Effector memory CD4-positive, alpha-beta T cell (primary cell): ENCODE measurements around the gene TINAGL1.

Source experiments
- DNase-seq, 3 donors: peaks; one replicate each; pipeline ENCODE4 v3.0.0-alpha.2; 2020
- H3K27ac ChIP-seq: 2 replicates; pipeline ENCODE4 v1.7.0; 2013; ENCODE audit warnings: mild to moderate bottlenecking, low read length, moderate library complexity; ENCODE audit not compliant: insufficient read depth, poor library complexity, severe bottlenecking
- H3K27me3 ChIP-seq: replicated peaks from 2 replicates; pipeline ENCODE4 v1.7.0; 2013; ENCODE audit warnings: mild to moderate bottlenecking, low read length; ENCODE audit not compliant: insufficient read depth, control insufficient read depth, poor library complexity, severe bottlenecking
- H3K36me3 ChIP-seq: 2 replicates; pipeline ENCODE4 v1.7.0; 2013; ENCODE audit warnings: mild to moderate bottlenecking, low read length, moderate library complexity; ENCODE audit not compliant: control insufficient read depth, insufficient read depth
- H3K4me1 ChIP-seq: 2 replicates; pipeline ENCODE4 v1.7.0; 2013; ENCODE audit warnings: low read length, mild to moderate bottlenecking; ENCODE audit not compliant: control insufficient read depth, insufficient read depth, poor library complexity, severe bottlenecking
- H3K4me3 ChIP-seq: 2 replicates; pipeline ENCODE4 v1.7.0; 2013; ENCODE audit warnings: low read length, low read depth, mild to moderate bottlenecking; ENCODE audit not compliant: insufficient read depth, poor library complexity, severe bottlenecking
- H3K9me3 ChIP-seq: 2 replicates; pipeline ENCODE4 v1.7.0; 2013; ENCODE audit warnings: mild to moderate bottlenecking, low read length, moderate library complexity; ENCODE audit not compliant: control insufficient read depth

Gene TINAGL1

DNA sequence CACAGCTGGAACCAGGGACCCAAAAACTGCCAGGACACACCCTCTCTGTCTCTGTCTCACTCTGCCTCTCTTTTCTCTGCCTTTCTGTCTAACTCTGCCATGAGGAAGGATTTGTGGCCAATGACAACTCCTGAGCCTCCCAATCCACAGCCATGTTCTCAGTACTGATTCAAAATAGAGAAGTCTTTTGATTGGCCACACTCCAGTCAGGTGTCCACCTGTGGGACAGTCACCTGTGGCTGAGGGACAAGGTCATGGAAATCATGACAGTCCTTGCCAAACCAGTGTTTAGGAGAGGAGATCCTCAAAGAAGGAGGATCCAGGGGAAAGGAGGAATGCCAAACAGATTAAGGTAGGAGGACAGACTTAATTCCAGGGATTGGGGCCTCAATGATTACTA lies 15.8 kb downstream of the TINAGL1 start:
- DNase-seq, result no peak
- H3K9me3 ChIP-seq, result no peaks in the 10 kb centered on the region
- no peaks in the 10 kb centered on the region for H3K27me3 ChIP-seq
- H3K4me1 ChIP-seq, result no peaks in the 10 kb centered on the region
- H3K4me3 ChIP-seq, result no peak overlapping the region
- H3K36me3 ChIP-seq, result no peaks in the 10 kb centered on the region
- H3K27ac ChIP-seq, result no peak overlapping the region

DNA sequence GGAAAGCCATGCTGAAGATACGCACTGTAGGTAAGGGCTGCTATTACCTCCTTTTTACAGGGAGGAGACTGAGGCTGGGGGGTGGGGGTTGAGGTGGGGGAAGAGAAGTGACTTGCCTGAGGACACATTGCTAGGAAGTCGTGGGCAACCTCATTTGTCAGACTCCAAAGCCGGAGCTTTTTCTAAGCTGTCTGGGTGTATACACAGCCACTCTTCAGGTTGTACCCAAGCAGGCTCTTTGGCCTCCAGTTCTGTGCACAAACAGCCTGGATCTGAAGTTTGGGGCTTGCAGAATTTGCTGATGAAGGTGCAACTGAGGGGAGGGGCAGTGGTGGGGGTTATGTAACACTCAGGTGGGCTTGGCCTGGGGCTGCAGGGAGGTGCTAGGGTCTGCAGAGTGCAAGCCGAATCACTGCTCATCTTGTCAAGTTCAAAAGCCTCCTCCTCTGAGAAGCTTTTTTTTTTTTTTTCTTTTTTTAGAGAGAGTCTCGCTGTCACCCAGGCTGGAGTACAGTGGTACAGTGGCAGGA lies 16.9 kb downstream of the TINAGL1 start:
- Histone ChIP-seq H3K27me3 (no peaks in the 10 kb centered on the region), H3K9me3 (no peaks in the 10 kb centered on the region), H3K27ac (no peak overlapping the region), H3K4me3 (no peak overlapping the region), H3K36me3 (no peaks in the 10 kb centered on the region), H3K4me1 (no peaks in the 10 kb centered on the region)
- DNase-seq, result no peak

DNA sequence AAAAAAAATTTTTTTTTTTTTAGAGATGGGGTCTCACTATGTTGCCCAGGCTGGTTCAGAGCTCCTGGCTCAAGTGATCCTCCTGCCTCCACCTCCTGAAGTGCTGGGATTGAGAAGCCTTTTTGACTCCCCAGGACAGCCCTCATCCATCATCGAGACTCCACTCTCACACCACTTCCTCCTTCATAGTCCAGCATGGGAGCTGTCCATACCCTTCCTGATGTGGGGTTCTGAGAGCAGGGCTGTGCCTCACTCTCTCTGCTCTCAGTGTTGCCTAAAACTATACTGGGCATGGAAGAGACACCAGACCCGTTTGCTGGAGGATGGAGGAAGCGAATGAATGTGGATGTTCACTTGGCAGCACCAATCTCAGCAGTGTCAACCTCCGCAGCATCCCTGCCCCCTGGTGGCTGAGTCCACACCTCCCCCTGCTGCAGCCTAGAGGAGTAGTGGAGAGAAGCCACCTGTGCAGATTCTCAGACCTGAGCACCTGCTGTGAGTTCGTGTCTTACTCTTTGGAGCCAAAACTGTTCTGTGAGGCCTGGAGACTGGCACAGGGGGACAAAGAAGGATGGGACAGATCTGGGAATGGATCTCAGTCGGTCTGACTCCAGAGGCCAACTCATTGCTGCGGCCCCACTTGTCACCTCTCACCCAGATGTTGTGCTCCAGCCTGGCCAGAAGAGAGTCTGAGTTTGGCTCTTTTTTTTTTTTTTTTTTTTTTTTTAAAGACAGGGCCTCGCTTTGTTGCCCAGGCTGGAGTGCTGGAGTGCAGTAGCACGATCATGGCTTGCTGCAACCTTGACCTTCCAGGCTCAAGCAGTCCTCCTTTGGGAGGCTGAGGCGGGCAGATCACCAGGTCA lies 17.7 kb downstream of the TINAGL1 start:
- no peak overlapping the region for H3K27ac ChIP-seq
- no peaks in the 10 kb centered on the region for H3K36me3 ChIP-seq
- peak in 2 of 3 donors; percentile 31 for DNase-seq
- no peaks in the 10 kb centered on the region for H3K4me1 ChIP-seq
- H3K27me3 ChIP-seq, result no peaks in the 10 kb centered on the region
- no peak overlapping the region for H3K4me3 ChIP-seq
- H3K9me3 ChIP-seq, result no peaks in the 10 kb centered on the region

GRCh38 chr1:31595836-31596736 lies 19.8 kb downstream of the TINAGL1 start:
- Histone ChIP-seq H3K27ac (no peak overlapping the region), H3K27me3 (no peaks in the 10 kb centered on the region), H3K9me3 (no peaks in the 10 kb centered on the region), H3K4me3 (no peak overlapping the region), H3K36me3 (no peaks in the 10 kb centered on the region), H3K4me1 (no peaks in the 10 kb centered on the region)
- DNase-seq, result no peak

- Histone ChIP-seq H3K4me3 (no peak overlapping the region), H3K9me3 (no peaks in the 10 kb centered on the region), H3K27ac (no peak overlapping the region), H3K4me1 (no peaks in the 10 kb centered on the region), H3K36me3 (no peaks in the 10 kb centered on the region), H3K27me3 (no peaks in the 10 kb centered on the region)
- no peak for DNase-seq
These were observed 20.4 kb downstream of the TINAGL1 start for GRCh38 chr1:31596737-31597097.

GRCh38 chr1:31598980-31599379 lies 22.7 kb downstream of the TINAGL1 start:
- Histone ChIP-seq H3K36me3 (no peaks in the 10 kb centered on the region), H3K4me1 (no peaks in the 10 kb centered on the region), H3K27ac (no peak overlapping the region), H3K27me3 (no peaks in the 10 kb centered on the region), H3K4me3 (no peak overlapping the region), H3K9me3 (no peaks in the 10 kb centered on the region)
- no peak for DNase-seq

- Histone ChIP-seq H3K4me1 (no peaks in the 10 kb centered on the region), H3K4me3 (no peak overlapping the region), H3K36me3 (no peaks in the 10 kb centered on the region), H3K9me3 (no peaks in the 10 kb centered on the region), H3K27me3 (no peaks in the 10 kb centered on the region), H3K27ac (no peak overlapping the region)
- DNase-seq, result no peak
These were observed 24.3 kb downstream of the TINAGL1 start for GRCh38 chr1:31600641-31601040.

DNA sequence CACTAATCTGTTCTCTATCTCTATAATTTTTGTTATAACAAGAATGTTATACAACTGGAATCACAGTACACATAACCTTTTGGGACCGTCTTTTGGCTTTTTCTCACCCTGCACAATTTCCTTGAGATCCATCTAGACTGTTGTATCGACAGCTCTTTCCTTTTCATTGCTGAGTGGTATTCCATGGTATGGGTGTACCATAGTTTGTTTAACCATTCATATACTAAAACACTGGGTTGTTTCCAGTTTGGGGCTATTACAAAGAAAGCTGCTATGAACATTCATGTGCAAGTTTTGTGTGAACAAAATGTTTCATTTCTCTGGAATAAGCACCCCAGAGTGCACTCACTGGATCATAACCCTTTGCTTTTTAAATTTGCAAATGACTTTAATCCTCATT lies 25.8 kb downstream of the TINAGL1 start:
- Histone ChIP-seq H3K27ac (no peak overlapping the region), H3K4me3 (no peak overlapping the region), H3K9me3 (no peaks in the 10 kb centered on the region), H3K36me3 (no peaks in the 10 kb centered on the region), H3K27me3 (no peaks in the 10 kb centered on the region), H3K4me1 (no peaks in the 10 kb centered on the region)
- DNase-seq, result no peak

GRCh38 chr1:31605908-31606427 lies 29.7 kb downstream of the TINAGL1 start:
- no peak overlapping the region for H3K27ac ChIP-seq
- H3K27me3 ChIP-seq, result no peaks in the 10 kb centered on the region
- no peaks in the 10 kb centered on the region for H3K9me3 ChIP-seq
- no peaks in the 10 kb centered on the region for H3K4me1 ChIP-seq
- H3K4me3 ChIP-seq, result no peak overlapping the region
- DNase-seq, result no peak
- no peaks in the 10 kb centered on the region for H3K36me3 ChIP-seq
